ENCODE data around the gene ARHGAP42.

The ARHGAP42 gene

DNA sequence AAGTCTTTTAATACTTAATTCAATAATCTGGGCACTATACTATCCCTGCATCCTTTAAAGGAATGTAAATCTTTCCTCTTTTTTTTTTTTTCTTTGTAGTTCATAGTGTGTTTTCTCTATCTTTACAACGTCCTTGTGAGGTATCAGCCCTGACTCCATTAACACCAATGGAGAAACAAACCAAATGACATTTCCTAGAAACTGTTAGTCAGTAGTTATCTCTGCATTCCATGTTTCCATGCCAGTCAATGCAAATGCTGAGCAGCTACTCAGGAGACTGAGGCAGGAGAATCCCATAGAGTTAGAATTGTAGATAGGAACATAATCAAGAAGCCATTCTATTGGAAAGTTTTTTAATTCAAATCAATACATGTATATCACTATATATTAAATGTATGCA, 182.2 kb downstream of the ARHGAP42 start:
- no peak for DNase-seq (ENCODE audit: insufficient read length)
- FAIRE-seq, result no peak
- TF ChIP-seq POLR2AphosphoS5 (IDR thresholded peaks at IDR 0.05; ENCODE audit: low read depth, low read length), result no peak
- TF ChIP-seq TAF1 (IDR thresholded peaks at IDR 0.05; ENCODE audit: borderline replicate concordance, low read depth, low read length), result no peak
- no peak for TF ChIP-seq POLR2A (IDR thresholded peaks at IDR 0.05; ENCODE audit: low read depth, low read length)

DNA sequence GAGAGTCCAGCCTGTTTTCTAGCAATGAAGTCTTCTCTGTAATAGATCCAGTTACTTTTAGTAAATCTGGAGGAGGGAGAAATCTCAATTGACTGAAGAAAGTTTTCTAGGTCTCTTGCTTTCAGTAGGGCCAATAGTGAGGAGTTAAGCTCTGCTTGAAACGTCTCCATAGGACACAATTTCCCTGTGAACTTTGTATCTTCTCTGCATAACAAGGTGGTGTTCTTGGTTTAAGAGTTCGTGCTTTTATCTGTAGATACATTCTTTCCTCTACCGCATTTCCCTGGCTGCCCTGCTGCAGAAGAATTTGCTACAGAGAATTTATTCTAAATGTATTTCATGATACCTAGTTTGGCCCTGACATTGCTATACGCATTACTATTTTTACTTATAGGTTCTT, 183.1 kb downstream of the ARHGAP42 start:
- no peak for TF ChIP-seq TAF1 (IDR thresholded peaks at IDR 0.05; ENCODE audit: borderline replicate concordance, low read depth, low read length)
- no peak for TF ChIP-seq POLR2AphosphoS5 (IDR thresholded peaks at IDR 0.05; ENCODE audit: low read depth, low read length)
- TF ChIP-seq POLR2A (IDR thresholded peaks at IDR 0.05; ENCODE audit: low read depth, low read length), result no peak
- no peak for FAIRE-seq

DNA sequence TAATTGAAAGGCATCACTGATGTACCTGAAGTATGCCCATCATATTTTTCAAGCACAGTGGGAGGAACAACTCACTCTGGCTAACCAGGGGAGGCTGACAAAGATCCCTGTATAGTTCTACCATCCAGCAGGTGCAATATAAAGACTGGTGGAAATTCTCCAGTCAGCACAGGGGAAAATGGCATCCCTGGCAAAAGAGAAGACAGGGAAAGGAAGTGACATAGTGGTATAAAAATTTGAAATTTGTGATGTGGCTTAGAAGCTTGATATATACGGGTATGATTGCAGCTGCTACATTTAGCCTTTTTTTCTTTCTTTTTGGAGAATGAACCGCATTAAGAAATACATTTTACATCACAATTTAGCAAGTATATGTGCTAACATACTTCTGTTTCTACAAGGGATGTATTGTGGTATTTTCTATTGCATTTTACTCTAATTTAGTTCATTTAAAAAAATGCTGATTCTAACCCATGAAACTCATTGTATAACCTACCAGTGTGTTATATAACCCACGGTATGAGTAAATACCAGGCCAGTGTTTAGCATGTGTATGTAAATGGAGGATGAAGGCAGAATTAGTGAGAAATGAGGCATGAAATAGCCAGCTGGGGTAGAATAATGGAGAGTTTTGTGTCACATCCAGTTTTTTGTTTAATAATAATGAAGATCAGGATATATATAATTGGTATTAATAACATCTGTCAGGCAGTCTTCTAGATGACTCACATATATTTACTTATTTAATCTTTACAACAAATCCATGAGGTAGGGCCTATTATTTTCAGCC, 186.1 kb downstream of the ARHGAP42 start:
- DNase-seq (ENCODE audit: insufficient read length) (no peak), FAIRE-seq (no peak)
- TF ChIP-seq POLR2A (IDR thresholded peaks at IDR 0.05; ENCODE audit: low read depth, low read length) (no peak), TAF1 (IDR thresholded peaks at IDR 0.05; ENCODE audit: borderline replicate concordance, low read depth, low read length) (no peak), POLR2AphosphoS5 (IDR thresholded peaks at IDR 0.05; ENCODE audit: low read depth, low read length) (no peak)

More for the DNA sequence above, 183.1 kb downstream of the ARHGAP42 start:
- DNase-seq (ENCODE audit: insufficient read length), result no peak

DNA sequence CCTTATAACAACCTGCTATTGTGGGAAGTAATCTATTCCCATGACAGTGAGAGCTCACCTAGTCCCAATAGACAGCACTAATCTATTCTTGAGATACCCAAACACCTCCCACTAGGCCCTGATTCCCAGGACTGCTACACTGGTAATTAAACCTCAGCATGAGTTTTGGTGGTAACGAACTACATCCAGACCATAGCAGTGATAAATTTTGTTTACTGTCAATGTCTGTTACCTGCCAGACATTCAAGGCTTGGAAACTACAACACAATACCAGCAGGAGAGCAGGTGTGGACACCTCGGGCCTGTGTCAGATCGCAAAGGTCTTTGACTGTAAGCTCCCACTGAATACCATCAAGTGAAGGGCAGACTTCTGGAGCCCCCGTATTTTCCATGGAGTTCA, 187.1 kb downstream of the ARHGAP42 start:
- no peak for FAIRE-seq
- TF ChIP-seq TAF1 (IDR thresholded peaks at IDR 0.05; ENCODE audit: borderline replicate concordance, low read depth, low read length) (no peak), POLR2A (IDR thresholded peaks at IDR 0.05; ENCODE audit: low read depth, low read length) (no peak), POLR2AphosphoS5 (IDR thresholded peaks at IDR 0.05; ENCODE audit: low read depth, low read length) (no peak)

DNA sequence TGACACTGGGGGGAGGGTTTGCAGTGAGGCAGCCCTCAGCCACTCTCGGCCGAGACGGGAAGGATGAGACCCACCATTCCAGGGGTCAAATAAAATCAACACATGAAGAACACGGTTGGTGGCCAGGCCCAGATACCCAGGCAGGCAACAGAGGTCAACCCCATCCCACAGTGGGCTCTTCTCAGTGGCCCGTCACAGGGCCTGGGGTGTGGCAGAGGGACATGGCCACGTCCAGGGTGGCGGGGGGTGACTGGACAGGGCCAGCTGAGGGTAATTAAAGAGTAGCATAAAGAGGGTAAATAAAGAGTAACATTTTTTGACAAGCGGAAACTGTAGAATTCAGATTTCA, 188.4 kb downstream of the ARHGAP42 start:
- DNase-seq (ENCODE audit: insufficient read length), result no peak
- FAIRE-seq, result no peak
- TF ChIP-seq POLR2A (IDR thresholded peaks at IDR 0.05; ENCODE audit: low read depth, low read length) (no peak), POLR2AphosphoS5 (IDR thresholded peaks at IDR 0.05; ENCODE audit: low read depth, low read length) (no peak), TAF1 (IDR thresholded peaks at IDR 0.05; ENCODE audit: borderline replicate concordance, low read depth, low read length) (no peak)

More for the DNA sequence above, 187.1 kb downstream of the ARHGAP42 start:
- no peak for DNase-seq (ENCODE audit: insufficient read length)

DNA sequence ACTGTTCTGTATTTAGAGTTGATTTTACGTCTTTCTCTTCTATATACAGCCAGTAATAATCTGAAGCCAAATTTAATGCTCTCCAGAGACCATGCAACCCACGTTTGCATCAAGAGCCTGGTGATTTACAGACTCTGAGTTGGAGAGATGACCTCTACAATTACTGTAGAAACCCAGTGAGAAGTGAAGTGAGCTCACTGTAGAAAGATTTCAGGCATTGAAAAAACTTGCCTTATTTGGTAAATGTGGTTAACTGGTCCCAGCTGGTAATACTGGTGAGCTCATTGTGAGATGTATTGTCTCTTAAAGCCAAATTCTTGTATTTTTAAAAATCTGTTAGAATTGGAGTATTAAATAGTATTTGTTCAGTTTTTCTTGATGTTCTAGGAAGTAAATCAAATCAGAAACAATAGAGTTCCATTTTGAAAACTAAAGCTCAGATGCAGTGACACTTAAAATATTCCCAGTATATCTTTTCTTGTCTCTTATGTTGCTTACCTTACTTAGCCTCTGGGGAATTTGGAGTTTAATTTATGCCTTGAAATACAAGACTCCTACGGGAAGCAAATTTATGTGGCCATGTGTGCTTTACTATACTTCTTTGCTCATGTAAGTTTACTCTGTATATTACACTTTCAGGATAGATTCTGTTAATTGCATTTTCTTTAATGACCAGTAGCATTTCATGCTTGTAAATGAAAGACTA, 189.9 kb downstream of the ARHGAP42 start:
- no peak for FAIRE-seq
- TF ChIP-seq POLR2A (IDR thresholded peaks at IDR 0.05; ENCODE audit: low read depth, low read length) (no peak), POLR2AphosphoS5 (IDR thresholded peaks at IDR 0.05; ENCODE audit: low read depth, low read length) (no peak), TAF1 (IDR thresholded peaks at IDR 0.05; ENCODE audit: borderline replicate concordance, low read depth, low read length) (no peak)
- DNase-seq (ENCODE audit: insufficient read length), result no peak

DNA sequence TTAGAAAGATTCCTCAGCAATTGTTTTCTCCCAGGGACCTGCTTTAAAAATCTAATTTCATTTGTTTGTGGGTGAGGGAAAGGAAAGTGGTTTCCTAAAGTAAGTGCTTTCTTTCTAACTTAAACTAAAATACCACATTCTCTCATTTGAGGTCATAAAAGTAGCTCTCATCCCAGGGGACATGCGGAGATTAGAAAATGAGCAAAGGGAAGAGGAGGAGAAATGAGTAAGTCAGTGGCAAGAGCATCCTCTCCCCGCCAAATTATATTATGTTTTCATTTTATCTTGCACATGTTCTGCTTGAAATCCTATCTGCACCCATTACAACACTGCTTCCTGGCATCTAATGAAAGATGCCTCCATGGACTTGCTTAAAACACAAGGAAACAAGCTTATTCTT, 191.4 kb downstream of the ARHGAP42 start:
- TF ChIP-seq POLR2A (IDR thresholded peaks at IDR 0.05; ENCODE audit: low read depth, low read length), result no peak
- DNase-seq (ENCODE audit: insufficient read length) (no peak), FAIRE-seq (no peak)

DNA sequence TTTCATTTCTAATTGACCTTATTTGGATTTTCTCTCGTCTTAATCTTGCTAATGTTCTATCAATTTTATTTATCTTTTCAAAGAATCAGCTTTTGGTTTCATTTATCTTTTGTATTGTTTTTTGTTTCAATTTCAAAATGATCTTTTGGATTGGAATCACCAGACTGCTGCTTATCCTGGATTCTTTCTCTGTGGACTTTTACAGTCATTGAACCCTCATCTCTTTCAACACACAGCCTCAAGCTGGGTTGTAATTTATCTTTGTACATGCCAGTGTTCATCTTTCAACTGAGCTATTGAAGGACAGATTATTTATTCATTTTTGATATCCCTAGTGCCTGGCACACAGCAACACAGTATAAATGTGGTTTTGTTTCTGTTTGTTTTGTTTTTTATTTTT, 195.9 kb downstream of the ARHGAP42 start:
- DNase-seq (ENCODE audit: insufficient read length), result no peak
- FAIRE-seq, result no peak
- TF ChIP-seq POLR2AphosphoS5 (IDR thresholded peaks at IDR 0.05; ENCODE audit: low read depth, low read length) (no peak), POLR2A (IDR thresholded peaks at IDR 0.05; ENCODE audit: low read depth, low read length) (no peak), TAF1 (IDR thresholded peaks at IDR 0.05; ENCODE audit: borderline replicate concordance, low read depth, low read length) (no peak)

DNA sequence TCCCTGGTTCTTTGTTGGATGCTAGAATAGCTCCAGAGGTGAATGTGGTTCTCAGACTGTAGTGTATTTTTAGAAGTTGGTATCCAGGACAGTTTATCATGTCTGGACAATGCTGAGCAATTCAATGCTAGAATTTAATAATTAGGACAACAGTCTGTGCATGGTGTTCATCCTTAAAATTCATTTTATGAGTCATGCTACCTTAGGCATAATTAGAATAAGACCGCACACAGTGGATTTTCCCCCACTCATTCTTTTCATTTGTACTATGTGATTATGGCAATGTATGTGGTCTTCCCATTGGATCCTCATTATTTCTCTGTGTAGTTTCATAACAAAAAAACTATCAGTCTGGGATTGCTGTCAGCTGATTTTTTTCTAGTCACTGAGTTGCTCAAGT, 196.7 kb downstream of the ARHGAP42 start:
- TF ChIP-seq POLR2A (IDR thresholded peaks at IDR 0.05; ENCODE audit: low read depth, low read length), result no peak
- no peak for TF ChIP-seq POLR2AphosphoS5 (IDR thresholded peaks at IDR 0.05; ENCODE audit: low read depth, low read length)
- TF ChIP-seq TAF1 (IDR thresholded peaks at IDR 0.05; ENCODE audit: borderline replicate concordance, low read depth, low read length), result no peak
- no peak for FAIRE-seq
- DNase-seq (ENCODE audit: insufficient read length), result no peak

DNA sequence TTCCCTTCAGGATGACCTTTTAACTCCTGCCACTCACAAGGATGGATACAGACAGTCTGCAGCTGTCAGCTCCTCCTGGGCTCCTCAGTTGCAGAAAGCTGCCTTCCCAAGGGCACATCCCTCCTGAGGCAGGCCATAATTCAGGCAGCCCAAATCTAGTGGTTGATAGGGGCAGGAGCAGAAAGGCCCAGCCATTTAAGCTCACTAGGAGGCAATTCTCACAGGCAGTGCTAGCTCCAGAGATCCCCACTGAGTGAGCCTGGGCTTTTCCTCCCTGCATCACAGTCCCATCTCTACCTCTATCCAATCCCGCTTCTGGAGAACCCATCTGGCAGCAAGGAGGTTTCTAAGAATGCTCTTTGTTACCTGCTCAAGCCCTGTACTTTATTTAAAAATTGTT, 200.6 kb downstream of the ARHGAP42 start:
- TF ChIP-seq POLR2A (IDR thresholded peaks at IDR 0.05; ENCODE audit: low read depth, low read length) (no peak), TAF1 (IDR thresholded peaks at IDR 0.05; ENCODE audit: borderline replicate concordance, low read depth, low read length) (no peak), POLR2AphosphoS5 (IDR thresholded peaks at IDR 0.05; ENCODE audit: low read depth, low read length) (no peak)
- DNase-seq (ENCODE audit: insufficient read length) (no peak), FAIRE-seq (no peak)

DNA sequence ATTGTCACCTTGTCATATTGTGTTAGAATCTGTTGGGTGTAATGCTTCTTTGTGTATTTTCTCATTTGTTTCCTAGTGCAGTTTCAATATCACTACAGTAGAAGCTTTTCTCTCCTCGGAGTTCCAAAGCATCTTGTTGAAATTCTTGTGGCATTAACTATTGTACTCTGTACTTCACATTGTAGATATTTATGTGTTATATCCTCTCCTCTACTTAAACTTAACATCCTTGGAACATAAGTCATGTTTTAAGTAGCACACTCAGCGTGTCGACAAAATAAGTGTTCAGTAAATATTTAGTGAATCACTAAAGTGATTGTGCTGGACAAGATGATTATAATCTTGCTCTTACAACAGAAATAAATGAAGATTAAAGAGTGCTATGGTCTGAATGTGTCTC, 201.7 kb downstream of the ARHGAP42 start:
- no peak for TF ChIP-seq POLR2A (IDR thresholded peaks at IDR 0.05; ENCODE audit: low read depth, low read length)
- TF ChIP-seq POLR2AphosphoS5 (IDR thresholded peaks at IDR 0.05; ENCODE audit: low read depth, low read length), result no peak
- TF ChIP-seq TAF1 (IDR thresholded peaks at IDR 0.05; ENCODE audit: borderline replicate concordance, low read depth, low read length), result no peak
- FAIRE-seq (no peak), DNase-seq (ENCODE audit: insufficient read length) (no peak)

DNA sequence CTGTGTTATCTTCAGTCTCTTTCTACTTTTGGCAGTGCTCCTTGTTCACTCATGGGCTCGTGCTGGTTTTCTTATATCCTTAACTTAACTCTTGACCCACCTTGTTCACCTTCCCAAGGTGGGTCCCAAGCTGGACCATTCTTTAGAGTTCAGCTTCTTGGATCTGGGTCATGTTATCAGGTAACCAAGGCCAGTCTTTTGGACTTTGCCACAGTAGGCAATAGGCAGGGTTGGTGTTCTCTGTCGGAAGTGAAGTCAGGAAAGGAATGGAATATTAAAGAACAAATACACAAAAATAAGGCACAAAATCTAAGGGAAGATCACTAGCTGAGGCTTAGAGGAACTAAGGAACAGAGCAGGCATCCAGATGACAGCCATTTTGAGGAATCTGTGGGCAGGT, 202.7 kb downstream of the ARHGAP42 start:
- no peak for DNase-seq (ENCODE audit: insufficient read length)
- TF ChIP-seq POLR2AphosphoS5 (IDR thresholded peaks at IDR 0.05; ENCODE audit: low read depth, low read length) (no peak), POLR2A (IDR thresholded peaks at IDR 0.05; ENCODE audit: low read depth, low read length) (no peak), TAF1 (IDR thresholded peaks at IDR 0.05; ENCODE audit: borderline replicate concordance, low read depth, low read length) (no peak)
- no peak for FAIRE-seq

Measured in GM12892 (cell line).